Medulla oblongata (tissue), 1 donor: Measurements from ENCODE around the gene BIN2.

Experiments used
- DNase-seq: peaks from one replicate; pipeline ENCODE4 v3.0.0-alpha.2; 2015; ENCODE audit errors: extremely low spot score

The BIN2 gene

GRCh38 chr12:51323966-51324895 is at the start of gene BIN2:
Gene BIN2 (minus strand): TSS chr12:51324174. CDS start chr12:51324102, 72 bp downstream.
- DNase-seq = no peak

GRCh38 chr12:51373187-51373586 is 49.2 kb upstream of the BIN2 start:
- no peak for DNase-seq

- no peak for DNase-seq
Observed at GRCh38 chr12:51372021-51372420, 48.0 kb upstream of the BIN2 start.

GRCh38 chr12:51371295-51371953 is 47.5 kb upstream of the BIN2 start:
- peak; percentile 61 for DNase-seq

- DNase-seq = no peak
Observed at GRCh38 chr12:51370667-51371066, 46.7 kb upstream of the BIN2 start.

- no peak for DNase-seq
Observed at GRCh38 chr12:51369581-51369980, 45.6 kb upstream of the BIN2 start.

GRCh38 chr12:51368640-51369517 is 44.9 kb upstream of the BIN2 start:
- peak; percentile 56 for DNase-seq

GRCh38 chr12:51365276-51365675 is 41.3 kb upstream of the BIN2 start:
- DNase-seq = no peak

- no peak for DNase-seq
Observed at GRCh38 chr12:51364001-51364400, 40.0 kb upstream of the BIN2 start.

GRCh38 chr12:51362747-51363342 is 38.9 kb upstream of the BIN2 start:
- no peak for DNase-seq

GRCh38 chr12:51362307-51362706 is 38.3 kb upstream of the BIN2 start:
- peak; percentile 93 for DNase-seq

- no peak for DNase-seq
Observed at GRCh38 chr12:51361161-51362016, 37.4 kb upstream of the BIN2 start.

- peak; percentile 32 for DNase-seq
Observed at GRCh38 chr12:51360315-51360714, 36.3 kb upstream of the BIN2 start.

- no peak for DNase-seq
Observed at GRCh38 chr12:51359851-51360250, 35.9 kb upstream of the BIN2 start.

- DNase-seq = no peak
Observed at GRCh38 chr12:51358496-51358895, 34.5 kb upstream of the BIN2 start.

- no peak for DNase-seq
Observed at GRCh38 chr12:51357374-51358047, 33.5 kb upstream of the BIN2 start.

- DNase-seq = peak; percentile 79
Observed at GRCh38 chr12:51351913-51352532, 28.0 kb upstream of the BIN2 start.

- no peak for DNase-seq
Observed at GRCh38 chr12:51349026-51349425, 25.1 kb upstream of the BIN2 start.

GRCh38 chr12:51348116-51348515 is 24.1 kb upstream of the BIN2 start:
- no peak for DNase-seq

- DNase-seq = no peak
Observed at GRCh38 chr12:51346581-51346980, 22.6 kb upstream of the BIN2 start, which contains the start of gene CELA1. Gene CELA1 (minus strand): TSS chr12:51346679. CDS start chr12:51346638, 41 bp downstream.
